ENCODE measurements around the gene PAXX. TPM values are rescaled to one million over a fixed set of nuclear protein-coding genes. Genes with fewer than 3 reads are reported as not detected.

Gene PAXX
- total RNA-seq, 2 experiments from 2014 or later: 52.7 to 67.1 TPM

DNA sequence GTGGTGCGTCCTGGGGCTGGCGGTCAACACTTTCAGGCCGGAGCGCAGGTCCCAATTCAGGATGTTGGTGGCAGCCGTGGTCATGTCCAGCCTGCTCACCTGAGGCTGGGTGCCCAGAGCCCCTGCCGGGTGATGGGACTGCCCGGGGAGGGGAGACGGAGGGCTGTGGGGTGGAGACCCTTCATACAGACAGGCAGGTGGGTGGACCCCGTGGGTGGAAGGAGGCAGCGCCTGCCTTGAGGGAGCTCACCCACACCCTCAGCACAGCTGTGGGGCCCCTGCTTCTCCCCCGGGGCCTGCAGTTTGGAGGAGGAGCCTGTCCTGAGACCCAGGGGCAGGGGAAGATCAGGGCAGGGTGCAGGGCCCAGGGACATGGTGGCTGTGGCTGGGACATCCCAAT, 21.9 kb upstream of the PAXX start:
- CTCF ChIA-PET: interaction anchor here (0.6 kb wide), 1 partner anchor 60 kb away, joined by 3 read pairs; no protein-coding TSS in a partner anchor
- Mint-ChIP-seq H3K4me3 (no peak overlapping the region), H3K36me3 (ENCODE audit: low read depth) (no peaks in the 10 kb centered on the region), H3K4me1 (peaks cover 16% of the 10 kb centered on the region), H3K27me3 (no peaks in the 10 kb centered on the region), H3K27ac (no peak overlapping the region), H3K9me3 (ENCODE audit: low read depth) (no peaks in the 10 kb centered on the region)
- DNase-seq (no peak), ATAC-seq (no peak)
- intact Hi-C loops (cut with DNase I, micrococcal nuclease): no loop called here
- POLR2A ChIA-PET: no interaction called here

DNA sequence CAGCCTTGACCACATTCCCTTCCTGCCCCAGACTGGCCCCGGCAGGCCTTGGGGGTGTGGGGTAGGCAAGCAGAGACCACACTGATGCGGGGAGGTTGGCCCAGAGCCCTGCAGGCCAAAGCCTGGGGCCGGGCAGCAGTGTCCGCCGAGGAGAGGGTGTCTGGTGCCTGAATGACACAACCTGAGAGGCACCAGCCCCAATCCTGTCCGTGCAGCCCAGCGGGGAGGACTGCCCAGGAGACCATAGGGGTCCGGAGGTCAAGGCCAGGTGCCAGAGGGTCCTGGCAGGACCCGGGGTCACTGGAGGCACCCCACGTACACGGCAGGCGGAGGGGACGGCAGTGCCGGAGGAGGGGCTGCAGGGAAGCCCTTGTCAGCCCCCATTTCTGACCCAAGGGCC, 20.5 kb upstream of the PAXX start:
- no peaks in the 10 kb centered on the region for H3K9me3 Mint-ChIP-seq (ENCODE audit: low read depth)
- ChIA-PET CTCF (interaction anchor here (0.6 kb wide), 2 partner anchors 193 to 247 kb away, joined by 4 read pairs; no protein-coding TSS in a partner anchor), POLR2A (no interaction called here)
- intact Hi-C loops (cut with DNase I, micrococcal nuclease): no loop called here
- no peaks in the 10 kb centered on the region for H3K27me3 Mint-ChIP-seq
- H3K4me3 Mint-ChIP-seq: no peak overlapping the region
- H3K36me3 Mint-ChIP-seq (ENCODE audit: low read depth): no peaks in the 10 kb centered on the region
- ATAC-seq: no peak
- no peak overlapping the region for H3K27ac Mint-ChIP-seq
- H3K4me1 Mint-ChIP-seq: peaks cover 13% of the 10 kb centered on the region
- no peak for DNase-seq

DNA sequence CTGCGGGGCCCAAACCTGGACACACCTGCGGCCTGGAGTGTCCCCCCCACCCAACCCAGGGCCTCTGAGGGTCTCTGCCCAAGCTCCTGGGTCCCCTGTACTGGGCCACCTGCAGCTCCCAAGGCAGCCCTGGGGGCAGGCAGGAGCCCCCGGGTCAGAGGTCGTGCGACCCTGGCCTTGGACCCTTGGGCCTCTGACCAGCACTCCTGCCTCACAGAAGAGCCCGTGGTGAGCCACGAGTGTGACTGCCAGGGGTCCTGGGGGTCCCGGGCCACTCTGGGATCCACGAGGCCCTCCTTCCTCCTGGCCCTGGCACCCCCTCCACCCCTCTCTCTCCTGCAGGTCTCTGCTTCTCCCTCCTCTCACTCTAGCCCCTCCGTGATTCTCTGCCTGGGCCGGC, 19.9 kb upstream of the PAXX start:
- H3K36me3 Mint-ChIP-seq (ENCODE audit: low read depth): no peaks in the 10 kb centered on the region
- ATAC-seq (no peak), DNase-seq (no peak)
- intact Hi-C loops (cut with DNase I, micrococcal nuclease): no loop called here
- POLR2A ChIA-PET: no interaction called here
- no peak overlapping the region for H3K4me3 Mint-ChIP-seq
- no peaks in the 10 kb centered on the region for H3K27me3 Mint-ChIP-seq
- no peaks in the 10 kb centered on the region for H3K9me3 Mint-ChIP-seq (ENCODE audit: low read depth)
- CTCF ChIA-PET: interaction anchor here (0.6 kb wide), 1 partner anchor 194 kb away, joined by 4 read pairs; no protein-coding TSS in a partner anchor
- no peak overlapping the region for H3K27ac Mint-ChIP-seq
- H3K4me1 Mint-ChIP-seq: peaks cover 13% of the 10 kb centered on the region

DNA sequence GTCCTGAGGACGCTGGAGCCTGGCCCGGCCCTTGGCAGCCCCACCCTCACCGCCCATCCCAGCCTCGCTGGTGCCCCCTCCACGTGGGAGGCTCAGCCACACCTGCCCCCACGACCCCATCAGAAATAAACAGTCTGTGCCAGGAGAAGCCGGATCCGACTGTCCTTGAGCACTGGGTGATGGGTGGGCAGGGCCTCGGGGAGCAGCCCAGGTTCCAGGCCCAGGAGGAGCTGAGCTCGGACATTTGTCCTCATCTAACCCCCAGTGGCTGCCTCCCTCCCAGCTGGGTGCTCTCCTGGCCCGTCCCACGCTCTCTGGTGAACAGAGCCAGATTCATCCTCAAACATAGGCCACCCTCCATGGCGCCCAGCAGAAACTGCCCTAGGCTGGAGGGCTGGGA, 19.5 kb upstream of the PAXX start:
- ChIA-PET POLR2A (no interaction called here), CTCF (no interaction called here)
- peaks cover 13% of the 10 kb centered on the region for H3K4me1 Mint-ChIP-seq
- DNase-seq (no peak), ATAC-seq (no peak)
- no peak overlapping the region for H3K4me3 Mint-ChIP-seq
- intact Hi-C loops (cut with DNase I, micrococcal nuclease): no loop called here
- H3K27ac Mint-ChIP-seq: no peak overlapping the region
- no peaks in the 10 kb centered on the region for H3K9me3 Mint-ChIP-seq (ENCODE audit: low read depth)
- no peaks in the 10 kb centered on the region for H3K27me3 Mint-ChIP-seq
- no peaks in the 10 kb centered on the region for H3K36me3 Mint-ChIP-seq (ENCODE audit: low read depth)

DNA sequence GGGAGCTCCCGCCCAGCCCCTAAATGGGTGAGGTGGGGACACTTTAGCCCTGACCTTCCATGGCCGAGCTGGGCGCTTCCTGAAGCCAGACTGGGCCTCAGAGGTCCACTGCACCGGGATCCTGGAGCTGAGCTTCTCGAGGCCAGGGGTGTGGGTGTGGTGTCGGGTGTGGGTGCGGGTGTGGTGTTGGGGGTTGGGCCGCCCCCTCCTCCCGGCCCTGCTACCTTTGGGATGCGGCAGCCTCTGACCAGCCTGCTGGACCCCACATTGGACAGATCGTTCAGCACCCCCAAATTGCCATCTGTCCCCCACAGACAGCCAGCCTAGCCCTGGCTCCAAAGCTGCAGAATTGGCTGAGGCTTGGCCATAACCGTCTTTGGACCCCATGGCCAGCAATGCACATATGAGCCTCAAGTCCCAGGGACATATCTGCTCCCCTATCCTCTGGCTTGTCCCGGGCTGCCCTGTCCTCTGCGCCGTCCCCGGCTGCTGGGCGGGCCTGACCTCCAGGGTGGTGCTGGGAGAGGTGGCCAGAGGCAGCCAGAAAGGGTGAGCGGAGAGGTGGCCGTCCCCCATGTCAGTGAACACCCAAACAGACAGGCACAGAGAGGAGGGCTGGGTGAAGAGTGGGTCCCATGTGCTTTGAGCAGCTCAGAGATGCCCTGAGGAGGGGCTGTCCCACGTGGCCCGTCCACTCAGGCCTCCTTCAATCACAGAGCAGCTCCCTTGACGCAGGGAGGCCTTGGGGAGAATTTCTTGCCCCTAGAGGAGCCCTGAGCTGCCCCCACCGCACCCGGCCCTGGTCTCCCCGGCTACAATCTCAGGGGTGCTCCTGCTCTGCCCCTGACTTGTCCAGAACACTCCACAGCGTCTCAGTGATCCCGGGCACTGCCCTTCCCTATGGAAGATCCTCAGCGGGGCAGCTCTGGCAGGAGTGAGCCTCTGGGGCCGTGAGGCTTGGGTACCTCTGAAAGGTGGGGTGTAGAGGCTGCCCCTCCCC, 18.3 kb upstream of the PAXX start:
- ChIA-PET CTCF (interaction anchor here (0.7 to 2.9 kb wide), 3 partner anchors 55 to 180 kb away, joined by 4 to 12 read pairs (median 5); no protein-coding TSS in a partner anchor), POLR2A (no interaction called here)
- no peaks in the 10 kb centered on the region for H3K9me3 Mint-ChIP-seq (ENCODE audit: low read depth)
- intact Hi-C loops (cut with DNase I, micrococcal nuclease): no loop called here
- no peak for DNase-seq
- no peaks in the 10 kb centered on the region for H3K36me3 Mint-ChIP-seq (ENCODE audit: low read depth)
- no peak for ATAC-seq
- H3K4me1 Mint-ChIP-seq: peaks cover 13% of the 10 kb centered on the region
- no peaks in the 10 kb centered on the region for H3K27me3 Mint-ChIP-seq
- H3K27ac Mint-ChIP-seq: no peak overlapping the region
- no peak overlapping the region for H3K4me3 Mint-ChIP-seq

DNA sequence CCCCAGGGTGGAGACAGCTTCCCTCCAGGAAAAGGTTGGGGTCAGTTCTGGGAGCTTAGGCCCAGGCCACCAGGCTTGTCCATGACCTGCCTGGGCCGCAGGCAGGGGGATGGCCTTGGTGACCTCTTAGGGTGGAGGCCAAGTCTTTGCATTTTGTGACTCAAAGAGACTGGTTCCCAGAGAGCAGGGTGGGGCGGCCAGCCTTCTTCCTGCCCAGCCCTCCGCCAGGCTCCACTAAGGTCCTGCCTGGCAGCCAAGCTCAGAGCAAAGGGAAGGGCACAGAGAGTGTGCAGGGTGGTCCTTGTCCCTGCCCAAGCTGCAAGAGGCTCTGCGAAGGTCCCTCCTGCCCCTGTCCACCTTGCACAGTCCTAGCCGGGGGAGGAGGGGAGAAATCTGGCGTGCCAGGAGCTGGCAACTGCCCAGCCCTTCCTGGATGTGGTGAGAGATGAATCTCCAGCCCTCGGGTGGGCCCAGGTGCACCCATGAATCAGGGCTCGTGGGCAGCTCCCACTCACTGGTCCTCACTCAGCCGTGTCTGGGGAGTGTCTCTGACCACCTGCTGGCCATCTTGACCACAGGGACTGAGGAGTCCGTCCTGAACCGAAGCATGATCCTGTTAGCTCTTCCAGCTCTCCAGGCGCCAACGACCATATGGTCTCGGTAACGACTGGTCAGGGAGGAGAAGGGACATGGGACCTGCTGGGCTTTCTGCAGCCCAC, 17.2 kb upstream of the PAXX start:
- Mint-ChIP-seq H3K36me3 (ENCODE audit: low read depth) (no peaks in the 10 kb centered on the region), H3K4me3 (no peak overlapping the region), H3K27ac (peak overlapping the region; percentile 25), H3K9me3 (ENCODE audit: low read depth) (no peaks in the 10 kb centered on the region), H3K4me1 (peaks cover 13% of the 10 kb centered on the region), H3K27me3 (no peaks in the 10 kb centered on the region)
- intact Hi-C loops (cut with DNase I, micrococcal nuclease): no loop called here
- ChIA-PET CTCF (interaction anchor here (0.6 to 2.9 kb wide), 9 partner anchors 12 to 262 kb away, joined by 3 to 12 read pairs (median 3); partner anchors contain the start of gene PAXX), POLR2A (no interaction called here)
- ATAC-seq (peak; percentile 11), DNase-seq (no peak)

DNA sequence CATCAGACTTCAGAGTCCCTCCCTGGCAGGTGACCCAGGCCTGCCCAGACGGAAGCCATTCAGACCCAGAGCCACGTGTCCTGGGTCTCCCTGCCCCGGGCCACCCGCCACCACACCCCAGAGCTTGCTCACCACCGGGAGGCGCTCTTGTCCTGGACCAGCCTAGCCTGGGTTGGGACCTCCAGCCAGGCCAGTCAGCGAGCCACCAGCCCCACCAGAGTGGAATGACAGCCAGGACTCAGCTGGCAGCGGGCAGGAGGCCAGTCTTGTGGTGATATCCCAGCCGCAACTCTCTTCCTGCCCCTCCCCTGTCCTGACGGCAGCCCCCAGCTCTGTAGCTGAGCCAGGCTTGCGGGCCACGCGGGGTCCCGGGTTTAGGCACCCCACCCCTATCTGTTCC, 16.6 kb upstream of the PAXX start:
- Mint-ChIP-seq H3K4me3 (no peak overlapping the region), H3K27me3 (no peaks in the 10 kb centered on the region), H3K36me3 (ENCODE audit: low read depth) (no peaks in the 10 kb centered on the region), H3K4me1 (peaks cover 13% of the 10 kb centered on the region), H3K27ac (peak overlapping the region; percentile 25), H3K9me3 (ENCODE audit: low read depth) (no peaks in the 10 kb centered on the region)
- DNase-seq: peak; percentile 70
- ATAC-seq: peak; percentile 31
- ChIA-PET POLR2A (interaction anchor here (0.6 kb wide), 1 partner anchor 306 kb away, joined by 3 read pairs; no protein-coding TSS in a partner anchor), CTCF (interaction anchor here (0.6 to 2.9 kb wide), 11 partner anchors 11 to 261 kb away, joined by 3 to 12 read pairs (median 3); partner anchors contain the start of gene PAXX)
- intact Hi-C loops (cut with DNase I, micrococcal nuclease): no loop called here

DNA sequence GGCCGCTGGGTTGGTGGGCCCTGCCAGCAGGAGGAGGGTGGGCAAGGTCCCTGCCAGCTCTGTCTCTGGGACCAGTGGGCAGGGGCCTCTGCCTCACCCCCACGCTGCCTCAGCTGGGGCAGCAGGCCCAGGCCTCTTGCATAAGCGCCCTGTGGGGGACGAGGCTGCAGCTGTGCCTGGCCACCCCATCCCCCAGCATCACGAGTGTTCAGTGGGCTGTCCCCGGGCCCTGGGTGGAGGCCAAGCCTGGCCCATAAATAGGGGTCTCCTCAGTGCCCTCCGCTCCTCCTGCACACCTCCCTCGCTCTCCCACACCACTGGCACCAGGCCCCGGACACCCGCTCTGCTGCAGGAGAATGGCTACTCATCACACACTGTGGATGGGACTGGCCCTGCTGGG, 15.0 kb upstream of the PAXX start, which contains the start of gene PTGDS:
TSS of gene PTGDS (plus strand) at position 282 of the 400 bp plus-strand sequence. CDS start at position 357, 75 bp downstream.
- no peak within 1 kb of the TSS for H3K4me3 Mint-ChIP-seq
- peaks cover 13% of the 10 kb centered on the region for H3K4me1 Mint-ChIP-seq
- DNase-seq: no peak
- ATAC-seq: no peak
- H3K36me3 Mint-ChIP-seq (ENCODE audit: low read depth): no peaks in the 10 kb centered on the region
- no peaks in the 10 kb centered on the region for H3K27me3 Mint-ChIP-seq
- H3K9me3 Mint-ChIP-seq (ENCODE audit: low read depth): no peaks in the 10 kb centered on the region
- intact Hi-C loops (cut with DNase I, micrococcal nuclease): no loop called here
- no peak within 1 kb of the TSS for H3K27ac Mint-ChIP-seq
- CTCF ChIA-PET: no interaction called here
- POLR2A ChIA-PET: no interaction called here

DNA sequence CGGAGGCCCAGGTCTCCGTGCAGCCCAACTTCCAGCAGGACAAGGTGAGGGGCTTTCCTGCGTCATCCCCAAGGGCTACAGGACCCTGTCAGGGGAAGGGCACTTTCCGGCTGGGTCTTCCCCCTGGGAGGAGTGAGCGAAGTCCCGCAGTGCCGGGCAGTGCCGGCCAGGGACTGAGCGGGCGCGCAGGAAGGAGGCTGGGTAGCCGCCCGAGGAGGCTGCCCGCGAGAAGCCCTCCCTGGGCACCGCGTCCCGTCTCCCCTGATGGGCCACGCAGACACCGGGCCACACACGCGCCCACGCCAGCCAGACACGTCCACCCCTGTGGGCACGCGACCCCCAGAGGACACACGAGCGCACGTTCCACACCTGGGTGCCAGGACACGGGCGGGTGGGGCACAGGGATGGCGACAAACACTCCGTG, 14.6 kb upstream of the PAXX start:
- Mint-ChIP-seq H3K4me3 (no peak overlapping the region), H3K27ac (no peak overlapping the region), H3K27me3 (no peaks in the 10 kb centered on the region), H3K9me3 (ENCODE audit: low read depth) (no peaks in the 10 kb centered on the region), H3K4me1 (peaks cover 13% of the 10 kb centered on the region), H3K36me3 (ENCODE audit: low read depth) (no peaks in the 10 kb centered on the region)
- intact Hi-C loops (cut with DNase I, micrococcal nuclease): loop anchor here (1.0 kb wide), 9 partner anchors 15 to 484 kb away; partner anchors contain the start of genes PAXX (in 2 of the 2), PHPT1 (in 1 of the 2), TMEM141 (in 1 of the 2) and TRAF2 (in 1 of the 2)
- no peak for DNase-seq
- ChIA-PET CTCF (interaction anchor here (1.0 to 1.9 kb wide), 3 partner anchors 14 to 90 kb away, joined by 3 to 15 read pairs (median 6); partner anchors contain the start of gene PAXX), POLR2A (no interaction called here)
- no peak for ATAC-seq

DNA sequence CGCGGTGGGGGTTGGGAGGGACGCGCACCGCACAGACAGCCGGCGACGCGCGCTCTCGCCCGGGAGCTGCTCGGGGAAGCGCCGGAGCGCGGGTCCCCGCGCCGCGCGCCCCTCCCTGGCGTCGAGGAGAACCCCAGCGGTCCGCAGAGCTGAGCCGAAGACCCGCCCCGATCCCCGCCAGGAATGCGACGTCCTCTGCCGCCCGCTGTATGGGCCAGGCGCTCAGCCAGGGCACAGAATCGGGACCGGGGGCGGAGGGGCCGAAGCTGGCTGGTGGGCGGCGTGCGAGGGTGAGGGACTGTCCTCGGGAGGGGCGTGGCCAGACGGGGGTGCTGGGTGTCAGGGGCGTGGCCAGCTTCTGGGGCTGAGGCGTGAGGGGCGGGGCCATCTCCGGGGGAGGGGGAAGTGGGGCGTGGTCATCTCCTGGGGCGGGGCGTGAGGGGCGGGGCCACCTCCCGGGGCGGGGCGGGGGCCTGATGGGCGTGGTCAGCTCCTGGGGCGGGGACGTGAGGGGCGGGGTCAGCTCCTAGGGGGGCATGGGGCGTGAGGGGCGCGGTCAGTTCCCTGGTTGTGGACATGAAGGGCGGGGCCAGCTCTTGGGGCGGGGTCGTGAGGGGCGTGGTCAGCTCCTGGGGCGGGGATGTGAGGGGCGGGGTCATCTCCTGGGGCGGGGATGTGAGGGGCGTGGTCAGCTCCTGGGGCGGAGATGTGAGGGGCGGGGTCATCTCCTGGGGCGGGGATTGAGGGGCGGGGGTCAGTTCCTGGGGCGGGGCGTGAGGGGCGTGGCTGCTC, 14.0 kb upstream of the PAXX start:
- intact Hi-C loops (cut with DNase I, micrococcal nuclease): loop anchor here (1.0 kb wide), 9 partner anchors 14 to 483 kb away; partner anchors contain the start of genes PAXX (in 2 of the 2), PHPT1 (in 1 of the 2), TMEM141 (in 1 of the 2) and TRAF2 (in 1 of the 2)
- no peak overlapping the region for H3K27ac Mint-ChIP-seq
- H3K27me3 Mint-ChIP-seq: no peaks in the 10 kb centered on the region
- POLR2A ChIA-PET: interaction anchor here (0.8 kb wide), 1 partner anchor 13 kb away, joined by 4 read pairs; the partner anchor contains the start of gene PAXX
- no peaks in the 10 kb centered on the region for H3K9me3 Mint-ChIP-seq (ENCODE audit: low read depth)
- H3K36me3 Mint-ChIP-seq (ENCODE audit: low read depth): no peaks in the 10 kb centered on the region
- peak; percentile 87 for DNase-seq
- peak; percentile 47 for ATAC-seq
- no peak overlapping the region for H3K4me3 Mint-ChIP-seq
- CTCF ChIA-PET: interaction anchor here (0.6 to 1.9 kb wide), 6 partner anchors 13 to 90 kb away, joined by 3 to 15 read pairs (median 3); partner anchors contain the start of genes CLIC3 and PAXX
- peaks cover 13% of the 10 kb centered on the region for H3K4me1 Mint-ChIP-seq
